AG09309 (cell line): ENCODE data around the gene F2.

Experiments used
- DNase-seq: peaks from one replicate; pipeline ENCODE4 v3.0.0-alpha.2; 2010; ENCODE audit warnings: low read depth
- H3K4me3 ChIP-seq: 2 replicates; pipeline ENCODE4 v1.5.1; 2011; ENCODE audit warnings: mild to moderate bottlenecking, low read depth, low read length, moderate library complexity; ENCODE audit not compliant: control insufficient read depth
- TF ChIP-seq, protein P1 (sequence below): IDR thresholded peaks from 2 replicates; pipeline ENCODE4 v1.5.1; 2011; ENCODE audit warnings: mild to moderate bottlenecking, low read depth, low read length, inconsistent platforms; ENCODE audit not compliant: insufficient read depth, control insufficient read depth; ENCODE audit errors: missing control alignments

Gene F2

GRCh38 chr11:46778416-46778815 is 59.4 kb downstream of the F2 start:
- H3K4me3 ChIP-seq, result no peak overlapping the region
- TF ChIP-seq, protein P1, sequence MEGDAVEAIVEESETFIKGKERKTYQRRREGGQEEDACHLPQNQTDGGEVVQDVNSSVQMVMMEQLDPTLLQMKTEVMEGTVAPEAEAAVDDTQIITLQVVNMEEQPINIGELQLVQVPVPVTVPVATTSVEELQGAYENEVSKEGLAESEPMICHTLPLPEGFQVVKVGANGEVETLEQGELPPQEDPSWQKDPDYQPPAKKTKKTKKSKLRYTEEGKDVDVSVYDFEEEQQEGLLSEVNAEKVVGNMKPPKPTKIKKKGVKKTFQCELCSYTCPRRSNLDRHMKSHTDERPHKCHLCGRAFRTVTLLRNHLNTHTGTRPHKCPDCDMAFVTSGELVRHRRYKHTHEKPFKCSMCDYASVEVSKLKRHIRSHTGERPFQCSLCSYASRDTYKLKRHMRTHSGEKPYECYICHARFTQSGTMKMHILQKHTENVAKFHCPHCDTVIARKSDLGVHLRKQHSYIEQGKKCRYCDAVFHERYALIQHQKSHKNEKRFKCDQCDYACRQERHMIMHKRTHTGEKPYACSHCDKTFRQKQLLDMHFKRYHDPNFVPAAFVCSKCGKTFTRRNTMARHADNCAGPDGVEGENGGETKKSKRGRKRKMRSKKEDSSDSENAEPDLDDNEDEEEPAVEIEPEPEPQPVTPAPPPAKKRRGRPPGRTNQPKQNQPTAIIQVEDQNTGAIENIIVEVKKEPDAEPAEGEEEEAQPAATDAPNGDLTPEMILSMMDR, result no peak
- DNase-seq, result no peak
